ENCODE data around the gene PTPRF.

PTPRF gene

DNA sequence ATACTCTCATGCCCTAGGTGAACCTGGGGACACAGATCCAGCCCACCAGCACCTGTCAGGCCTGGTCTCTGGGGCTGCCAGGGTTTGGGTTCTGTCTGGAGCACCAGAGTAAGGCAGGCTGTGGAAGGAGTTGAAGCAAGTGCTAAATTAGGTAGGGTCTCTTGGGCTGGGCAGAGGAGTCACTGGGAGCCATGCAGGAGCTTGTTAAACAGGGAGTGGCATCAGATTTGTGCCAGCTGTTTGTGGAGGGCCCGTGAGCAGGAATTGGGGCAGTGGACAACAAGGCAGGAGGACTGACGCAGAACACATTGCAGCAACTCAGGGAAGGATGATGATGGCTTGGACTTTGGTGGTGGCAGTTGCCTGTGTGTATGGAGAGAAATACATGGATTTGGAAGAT is 56.3 kb downstream of the PTPRF start:
- no peaks in the 10 kb centered on the region for H3K9me3 ChIP-seq (ENCODE audit: severe bottlenecking)
- DNase-seq, result no peak
- H3K27me3 ChIP-seq (ENCODE audit: insufficient read depth, low read depth, severe bottlenecking), result no peaks in the 10 kb centered on the region
- H3K4me3 ChIP-seq (ENCODE audit: low read depth, low read length), result no peak overlapping the region
- H3K27ac ChIP-seq, result no peak overlapping the region
- TF ChIP-seq, protein P1, sequence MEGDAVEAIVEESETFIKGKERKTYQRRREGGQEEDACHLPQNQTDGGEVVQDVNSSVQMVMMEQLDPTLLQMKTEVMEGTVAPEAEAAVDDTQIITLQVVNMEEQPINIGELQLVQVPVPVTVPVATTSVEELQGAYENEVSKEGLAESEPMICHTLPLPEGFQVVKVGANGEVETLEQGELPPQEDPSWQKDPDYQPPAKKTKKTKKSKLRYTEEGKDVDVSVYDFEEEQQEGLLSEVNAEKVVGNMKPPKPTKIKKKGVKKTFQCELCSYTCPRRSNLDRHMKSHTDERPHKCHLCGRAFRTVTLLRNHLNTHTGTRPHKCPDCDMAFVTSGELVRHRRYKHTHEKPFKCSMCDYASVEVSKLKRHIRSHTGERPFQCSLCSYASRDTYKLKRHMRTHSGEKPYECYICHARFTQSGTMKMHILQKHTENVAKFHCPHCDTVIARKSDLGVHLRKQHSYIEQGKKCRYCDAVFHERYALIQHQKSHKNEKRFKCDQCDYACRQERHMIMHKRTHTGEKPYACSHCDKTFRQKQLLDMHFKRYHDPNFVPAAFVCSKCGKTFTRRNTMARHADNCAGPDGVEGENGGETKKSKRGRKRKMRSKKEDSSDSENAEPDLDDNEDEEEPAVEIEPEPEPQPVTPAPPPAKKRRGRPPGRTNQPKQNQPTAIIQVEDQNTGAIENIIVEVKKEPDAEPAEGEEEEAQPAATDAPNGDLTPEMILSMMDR (IDR thresholded peaks at IDR 0.05; ENCODE audit: low read depth, low read length), result no peak
- H3K36me3 ChIP-seq, result peaks cover 42% of the 10 kb centered on the region

GRCh38 chr1:43587594-43587993 is 56.9 kb downstream of the PTPRF start:
- H3K36me3 ChIP-seq, result peaks cover 44% of the 10 kb centered on the region
- no peak overlapping the region for H3K27ac ChIP-seq
- H3K4me3 ChIP-seq (ENCODE audit: low read depth, low read length), result no peak overlapping the region
- TF ChIP-seq, protein P1 (IDR thresholded peaks at IDR 0.05; ENCODE audit: low read depth, low read length), result no peak
- no peaks in the 10 kb centered on the region for H3K27me3 ChIP-seq (ENCODE audit: insufficient read depth, low read depth, severe bottlenecking)
- DNase-seq, result no peak
- no peaks in the 10 kb centered on the region for H3K9me3 ChIP-seq (ENCODE audit: severe bottlenecking)

GRCh38 chr1:43588592-43588991 is 57.9 kb downstream of the PTPRF start:
- Histone ChIP-seq H3K27ac (no peak overlapping the region), H3K4me3 (ENCODE audit: low read depth, low read length) (no peak overlapping the region), H3K36me3 (peaks cover 44% of the 10 kb centered on the region), H3K27me3 (ENCODE audit: insufficient read depth, low read depth, severe bottlenecking) (no peaks in the 10 kb centered on the region), H3K9me3 (ENCODE audit: severe bottlenecking) (no peaks in the 10 kb centered on the region)
- DNase-seq, result no peak
- TF ChIP-seq, protein P1 (IDR thresholded peaks at IDR 0.05; ENCODE audit: low read depth, low read length), result no peak

- TF ChIP-seq, protein P1 (IDR thresholded peaks at IDR 0.05; ENCODE audit: low read depth, low read length), result peak; percentile 48
- no peaks in the 10 kb centered on the region for H3K27me3 ChIP-seq (ENCODE audit: insufficient read depth, low read depth, severe bottlenecking)
- H3K36me3 ChIP-seq, result peaks cover 44% of the 10 kb centered on the region
- no peaks in the 10 kb centered on the region for H3K9me3 ChIP-seq (ENCODE audit: severe bottlenecking)
- no peak overlapping the region for H3K27ac ChIP-seq
- no peak for DNase-seq
- no peak overlapping the region for H3K4me3 ChIP-seq (ENCODE audit: low read depth, low read length)
Measured at GRCh38 chr1:43590388-43590925, 59.8 kb downstream of the PTPRF start.

GRCh38 chr1:43591181-43591580 is 60.5 kb downstream of the PTPRF start:
- no peaks in the 10 kb centered on the region for H3K9me3 ChIP-seq (ENCODE audit: severe bottlenecking)
- H3K27me3 ChIP-seq (ENCODE audit: insufficient read depth, low read depth, severe bottlenecking), result no peaks in the 10 kb centered on the region
- no peak for DNase-seq
- H3K36me3 ChIP-seq, result peaks cover 44% of the 10 kb centered on the region
- H3K4me3 ChIP-seq (ENCODE audit: low read depth, low read length), result no peak overlapping the region
- TF ChIP-seq, protein P1 (IDR thresholded peaks at IDR 0.05; ENCODE audit: low read depth, low read length), result no peak
- H3K27ac ChIP-seq, result no peak overlapping the region

GRCh38 chr1:43592051-43592665 is 61.5 kb downstream of the PTPRF start:
- no peak for DNase-seq
- Histone ChIP-seq H3K27ac (no peak overlapping the region), H3K9me3 (ENCODE audit: severe bottlenecking) (no peaks in the 10 kb centered on the region), H3K36me3 (peaks cover 44% of the 10 kb centered on the region), H3K4me3 (ENCODE audit: low read depth, low read length) (no peak overlapping the region), H3K27me3 (ENCODE audit: insufficient read depth, low read depth, severe bottlenecking) (no peaks in the 10 kb centered on the region)
- TF ChIP-seq, protein P1 (IDR thresholded peaks at IDR 0.05; ENCODE audit: low read depth, low read length), result no peak

All from WERI-Rb-1 (cell line).